Mucosa of descending colon (tissue), 3 donors: ENCODE measurements around the gene ANO4. TPM values are rescaled to one million over a fixed set of nuclear protein-coding genes. Genes with fewer than 3 reads are reported as not detected.

ENCODE experiments used
- ATAC-seq: fragments of 200-7000 bp; cut with Tn5 transposase; one replicate; pipeline ENCODE4 v1.9.1; 2020; ENCODE audit warnings: mild to moderate bottlenecking, moderate library complexity
- DNase-seq, 3 donors: peaks; one replicate each; pipeline ENCODE4 v3.0.0-alpha.2; 2020
- H3K36me3 ChIP-seq: fragments of 200-600 bp; one replicate; pipeline ENCODE4 v1.8.0; 2021; ENCODE audit warnings: low read depth, mild to moderate bottlenecking
- H3K4me1 ChIP-seq: fragments of 200-600 bp; one replicate; pipeline ENCODE4 v1.8.0; 2021; ENCODE audit warnings: low read depth, mild to moderate bottlenecking
- H3K4me3 ChIP-seq: fragments of 200-600 bp; one replicate; pipeline ENCODE4 v1.8.0; 2021; ENCODE audit warnings: mild to moderate bottlenecking
- H3K9me3 ChIP-seq: fragments of 200-600 bp; one replicate; pipeline ENCODE4 v1.8.0; 2021; ENCODE audit warnings: mild to moderate bottlenecking
- CTCF ChIP-seq: fragments of 200-600 bp; IDR thresholded peaks from one replicate; pipeline ENCODE4 v1.8.0; 2022; ENCODE audit warnings: antibody characterized with exemption, mild to moderate bottlenecking
- intact Hi-C, 2 donors: fragments of 100-400 bp; cut with DNase I in 1 of 2; cut with micrococcal nuclease in 1 of 2; formaldehyde crosslinking; loops; one replicate each; pipeline versions ENCODE4 v1.11.0 to v1.11.1; 2022; cut with DNase I, micrococcal nuclease
- total RNA-seq, 3 donors: library from RNA; stranded (reverse); fragmentation: NEBNext Ultra II Directional in 2 of 3; extraction: Animal tissue kit (Norgen Biotek cat#: 25700) in 2 of 3; gene quantifications; one replicate each; pipeline versions ENCODE4 v1.2.1 to v1.2.4, GENCODE V29; 2021 to 2023
- donor health status: DM: no; HTN: no; CAD: no; lungs with moderate emphysema.
- donor health status: DM: no; HTN: no; CAD: no.
- donor health status: DM: no; HTN: yes; CAD: no.

The ANO4 gene
- total RNA-seq, 3 donors from 2014 or later: 0.13 to 1.9 (median 0.14) TPM

DNA sequence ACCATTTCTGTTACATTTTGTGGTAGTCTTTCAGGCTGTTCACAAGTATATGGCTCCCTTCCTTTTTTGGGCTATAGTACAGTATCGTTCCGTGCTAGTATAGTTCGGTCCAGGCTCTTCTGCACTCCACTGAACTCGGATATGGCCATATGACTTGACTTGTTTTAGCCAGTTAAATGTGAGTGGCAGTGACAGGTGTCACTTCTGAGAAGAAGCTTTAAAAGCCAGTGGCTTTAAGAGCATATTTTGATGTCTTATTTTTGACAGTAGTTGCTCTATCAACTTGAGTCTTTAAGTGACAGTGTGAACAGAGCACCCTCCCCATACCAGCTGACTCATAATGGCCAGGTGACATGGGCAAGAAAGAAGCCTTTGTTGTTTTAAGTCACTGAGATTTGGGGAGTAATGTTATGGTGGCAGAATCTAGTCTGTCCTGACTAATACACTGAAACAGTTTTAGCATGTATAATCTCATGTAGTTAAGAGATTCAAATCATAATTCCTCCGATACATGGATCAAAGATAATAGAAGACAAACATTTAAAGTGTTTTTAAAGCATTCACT is 64.6 kb downstream of the ANO4 start:
- H3K9me3 ChIP-seq: no peaks in the 10 kb centered on the region
- no peak for ATAC-seq

DNA sequence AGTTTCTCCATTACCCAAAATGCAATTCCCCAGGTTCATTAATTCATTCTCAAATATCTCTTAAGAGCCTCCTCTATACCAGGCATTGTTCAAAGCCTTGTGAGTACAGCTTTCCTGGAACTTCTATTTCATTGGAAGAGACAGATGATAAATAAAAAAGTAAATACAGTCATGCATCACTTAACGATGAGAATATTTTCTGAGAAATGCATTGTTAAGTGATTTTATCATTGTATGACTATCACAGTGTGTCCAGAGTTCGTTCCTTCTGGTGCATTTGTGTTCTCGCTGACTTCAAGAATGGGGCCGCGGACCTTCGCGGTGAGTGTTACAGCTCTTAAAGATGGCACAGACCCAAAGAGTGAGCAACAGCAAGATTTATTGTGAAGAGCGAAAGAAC is 66.0 kb downstream of the ANO4 start:
- intact Hi-C loops: no loop called here
- H3K4me3 ChIP-seq: no peak overlapping the region
- H3K9me3 ChIP-seq: no peaks in the 10 kb centered on the region
- TF ChIP-seq CTCF: no peak
- H3K4me1 ChIP-seq: no peaks in the 10 kb centered on the region
- DNase-seq: no peak
- no peaks in the 10 kb centered on the region for H3K36me3 ChIP-seq
- ATAC-seq: no peak

More for the DNA sequence above, 64.6 kb downstream of the ANO4 start:
- TF ChIP-seq CTCF: no peak
- H3K4me1 ChIP-seq: no peaks in the 10 kb centered on the region
- DNase-seq: no peak
- intact Hi-C loops: no loop called here
- no peak overlapping the region for H3K4me3 ChIP-seq
- H3K36me3 ChIP-seq: no peaks in the 10 kb centered on the region

DNA sequence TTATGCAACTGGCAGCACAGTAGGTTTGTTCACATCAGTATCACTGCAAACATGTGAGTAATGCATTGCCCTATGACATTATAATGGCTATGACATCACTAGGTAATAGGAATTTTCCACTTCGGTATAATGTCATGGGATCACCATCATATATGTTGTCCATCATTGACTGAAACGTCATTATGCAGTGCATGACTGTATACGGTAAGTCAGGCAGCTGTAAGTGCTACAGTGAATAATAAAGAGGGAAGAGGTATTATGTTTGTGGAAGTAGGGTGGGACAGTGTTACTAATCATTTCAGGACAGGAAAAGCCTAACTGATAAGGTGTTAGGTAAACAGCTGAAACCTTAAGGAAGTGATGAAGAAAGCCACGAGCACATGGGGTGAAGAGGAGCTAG is 68.1 kb downstream of the ANO4 start:
- intact Hi-C loops: no loop called here
- no peaks in the 10 kb centered on the region for H3K36me3 ChIP-seq
- H3K9me3 ChIP-seq: no peaks in the 10 kb centered on the region
- no peak for DNase-seq
- H3K4me1 ChIP-seq: peaks cover 4% of the 10 kb centered on the region
- TF ChIP-seq CTCF: no peak
- peak; percentile 61 for ATAC-seq
- H3K4me3 ChIP-seq: no peak overlapping the region

GRCh38 chr12:100864366-100864765 is 69.8 kb downstream of the ANO4 start:
- Histone ChIP-seq H3K9me3 (no peaks in the 10 kb centered on the region), H3K4me1 (peaks cover 6% of the 10 kb centered on the region), H3K4me3 (no peak overlapping the region), H3K36me3 (no peaks in the 10 kb centered on the region)
- TF ChIP-seq CTCF: no peak
- intact Hi-C loops: no loop called here
- DNase-seq (no peak), ATAC-seq (no peak)

- ATAC-seq: peak; percentile 70
- peaks cover 6% of the 10 kb centered on the region for H3K4me1 ChIP-seq
- no peak for TF ChIP-seq CTCF
- no peak overlapping the region for H3K4me3 ChIP-seq
- intact Hi-C loops: no loop called here
- peak in 1 of 3 donors; percentile 12 for DNase-seq
- no peaks in the 10 kb centered on the region for H3K36me3 ChIP-seq
- no peaks in the 10 kb centered on the region for H3K9me3 ChIP-seq
These were observed 73.2 kb downstream of the ANO4 start for GRCh38 chr12:100867639-100868393.
